Liver (tissue), 9 donors: ENCODE results near the gene DCDC2B. TPM values are rescaled to one million over a fixed set of nuclear protein-coding genes. Genes with fewer than 3 reads are reported as not detected.
A peak's percentile ranks its signal among the peaks of the same experiment; 100 is the strongest.

Source experiments
- DNase-seq: peaks from one replicate; pipeline ENCODE4 v3.0.0-alpha.2; 2017; ENCODE audit warnings: low spot score
- H3K27ac ChIP-seq, 2 donors: one replicate each; pipeline ENCODE4 v1.7.0; 2013; ENCODE audit warnings: inconsistent platforms in 2 of 2, low read length in 2 of 2, control low read depth in 1 of 2, low read depth in 1 of 2, mild to moderate bottlenecking in 1 of 2
- H3K27me3 ChIP-seq, 4 donors: one replicate each; pipeline versions ENCODE4 v1.6.1 to v1.7.0; 2013; ENCODE audit warnings: low read length in 3 of 4, inconsistent platforms in 1 of 4, mild to moderate bottlenecking in 1 of 4, moderate library complexity in 1 of 4; ENCODE audit not compliant: control insufficient read depth in 4 of 4, insufficient read depth in 4 of 4
- H3K36me3 ChIP-seq, 4 donors: one replicate each; pipeline versions ENCODE4 v1.6.1 to v1.7.0; 2013; ENCODE audit warnings: low read length in 3 of 4, mild to moderate bottlenecking in 3 of 4, low read depth in 1 of 4, moderate library complexity in 1 of 4; ENCODE audit not compliant: control insufficient read depth in 4 of 4, insufficient read depth in 3 of 4
- H3K4me1 ChIP-seq, 4 donors: one replicate each; pipeline versions ENCODE4 v1.6.1 to v1.7.0; 2013; ENCODE audit warnings: low read length in 3 of 4, mild to moderate bottlenecking in 3 of 4, moderate library complexity in 1 of 4; ENCODE audit not compliant: control insufficient read depth in 4 of 4, insufficient read depth in 4 of 4
- H3K4me3 ChIP-seq, 3 donors: one replicate each; pipeline versions ENCODE4 v1.6.1 to v1.7.0; 2013; ENCODE audit warnings: low read length in 3 of 3, control low read depth in 1 of 3, low read depth in 1 of 3, mild to moderate bottlenecking in 1 of 3
- H3K9ac ChIP-seq, 2 donors: one replicate each; pipeline ENCODE4 v1.7.0; 2013; ENCODE audit warnings: low read length in 2 of 2, mild to moderate bottlenecking in 2 of 2, moderate library complexity in 2 of 2, control low read depth in 1 of 2, low read depth in 1 of 2
- H3K9me3 ChIP-seq, 4 donors: one replicate each; pipeline versions ENCODE4 v1.6.1 to v1.7.0; 2013; ENCODE audit warnings: low read length in 3 of 4; ENCODE audit not compliant: control insufficient read depth in 4 of 4
- EGR1 ChIP-seq, 2 donors: IDR thresholded peaks; 2 replicates each; pipeline ENCODE4 v1.6.1; 2016 to 2018; ENCODE audit warnings: antibody characterized with exemption in 2 of 2, low read depth in 2 of 2
- FOXA1 ChIP-seq: IDR thresholded peaks from 2 replicates; pipeline ENCODE4 v1.6.1; 2016; ENCODE audit warnings: antibody characterized with exemption
- FOXA2 ChIP-seq: IDR thresholded peaks from 2 replicates; pipeline ENCODE4 v1.6.1; 2016; ENCODE audit warnings: antibody characterized with exemption
- GABPA ChIP-seq, 2 donors: IDR thresholded peaks in 1 of 2; conservative IDR thresholded peaks in 1 of 2; 2 replicates each; pipeline ENCODE4 v1.6.1; 2016; ENCODE audit warnings: antibody characterized with exemption in 2 of 2, mild to moderate bottlenecking in 1 of 2, moderate library complexity in 1 of 2
- HNF4A ChIP-seq, 2 donors: conservative IDR thresholded peaks; 2 replicates each; pipeline ENCODE4 v1.6.1; 2016; ENCODE audit warnings: antibody characterized with exemption in 2 of 2, mild to moderate bottlenecking in 2 of 2
- HNF4G ChIP-seq: IDR thresholded peaks from 2 replicates; pipeline ENCODE4 v1.6.1; 2016; ENCODE audit warnings: antibody characterized with exemption
- JUND ChIP-seq, 2 donors: IDR thresholded peaks; 2 replicates each; pipeline ENCODE4 v1.6.1; 2016; ENCODE audit warnings: antibody characterized with exemption in 2 of 2
- NR2F2 ChIP-seq: IDR thresholded peaks from 2 replicates; pipeline ENCODE4 v1.6.1; 2016; ENCODE audit warnings: antibody characterized with exemption
- RAD21 ChIP-seq, 2 donors: IDR thresholded peaks; 2 replicates each; pipeline ENCODE4 v1.6.1; 2016; ENCODE audit warnings: antibody characterized with exemption in 2 of 2, mild to moderate bottlenecking in 2 of 2
- RXRA ChIP-seq, 2 donors: IDR thresholded peaks; 2 replicates each; pipeline ENCODE4 v1.6.1; 2017 to 2018; ENCODE audit warnings: antibody characterized with exemption in 2 of 2, mild to moderate bottlenecking in 1 of 2
- SP1 ChIP-seq: IDR thresholded peaks from 2 replicates; pipeline ENCODE4 v1.6.1; 2018; ENCODE audit warnings: antibody characterized with exemption, mild to moderate bottlenecking
- TAF1 ChIP-seq: conservative IDR thresholded peaks from 2 replicates; pipeline ENCODE4 v1.6.1; 2016; ENCODE audit warnings: antibody characterized with exemption, mild to moderate bottlenecking
- YY1 ChIP-seq: IDR thresholded peaks from 2 replicates; pipeline ENCODE4 v1.6.1; 2016; ENCODE audit warnings: antibody characterized with exemption, mild to moderate bottlenecking
- WGBS: extraction: QIAGEN DNeasy Blood & Tissue Kit; methylation state at CpG from one replicate; pipeline ENCODE4 v1.1.7; 2013; 5-methylcytosine and 5-hydroxymethylcytosine counted together
- polyA plus RNA-seq, 2 donors: library from polyadenylated mRNA; stranded (reverse) in 1 of 2; unstranded in 1 of 2; fragments of 200-250 nt in 1 of 2; fragments of >200 nt in 1 of 2; fragmentation: Nextera tagmentation in 1 of 2; extraction: Ambion mirVana in 1 of 2; gene quantifications; one replicate each; pipeline versions ENCODE4 v1.2.1 to v1.2.3, GENCODE V29; 2013 to 2015
- total RNA-seq, 2 donors: library from RNA; depleted of rRNA; stranded (reverse); fragments of >200 nt; gene quantifications; one replicate each; pipeline ENCODE4 v1.2.3, GENCODE V29; 2014
- TF ChIP-seq, protein P1 (sequence below): IDR thresholded peaks from 2 replicates; pipeline ENCODE4 v1.6.1; 2016; ENCODE audit warnings: antibody characterized with exemption
- TF ChIP-seq, protein P2 (sequence below): IDR thresholded peaks from 2 replicates; pipeline ENCODE4 v1.6.1; 2016; ENCODE audit warnings: antibody characterized with exemption
- TF ChIP-seq, protein P3 (sequence below): IDR thresholded peaks from 2 replicates; pipeline ENCODE4 v1.6.1; 2016; ENCODE audit warnings: antibody characterized with exemption
- TF ChIP-seq, protein P4 (sequence below): IDR thresholded peaks from 2 replicates; pipeline ENCODE4 v1.6.1; 2016; ENCODE audit warnings: antibody characterized with exemption, mild to moderate bottlenecking
- TF ChIP-seq, protein P5 (sequence below): fragments of 150-350 bp; IDR thresholded peaks from 2 replicates; pipeline ENCODE4 v1.5.1; 2017; ENCODE audit warnings: improper control_type of control experiment, low read depth, low read length; ENCODE audit not compliant: missing input control
- donor health status: healthy.
- donor health status: healthy.
- donor health status: healthy.
- donor health status: healthy.
- donor health status: healthy.

DCDC2B gene
- total and polyA plus RNA-seq, 4 donors = 0.08 TPM; not detected in 3

DNA sequence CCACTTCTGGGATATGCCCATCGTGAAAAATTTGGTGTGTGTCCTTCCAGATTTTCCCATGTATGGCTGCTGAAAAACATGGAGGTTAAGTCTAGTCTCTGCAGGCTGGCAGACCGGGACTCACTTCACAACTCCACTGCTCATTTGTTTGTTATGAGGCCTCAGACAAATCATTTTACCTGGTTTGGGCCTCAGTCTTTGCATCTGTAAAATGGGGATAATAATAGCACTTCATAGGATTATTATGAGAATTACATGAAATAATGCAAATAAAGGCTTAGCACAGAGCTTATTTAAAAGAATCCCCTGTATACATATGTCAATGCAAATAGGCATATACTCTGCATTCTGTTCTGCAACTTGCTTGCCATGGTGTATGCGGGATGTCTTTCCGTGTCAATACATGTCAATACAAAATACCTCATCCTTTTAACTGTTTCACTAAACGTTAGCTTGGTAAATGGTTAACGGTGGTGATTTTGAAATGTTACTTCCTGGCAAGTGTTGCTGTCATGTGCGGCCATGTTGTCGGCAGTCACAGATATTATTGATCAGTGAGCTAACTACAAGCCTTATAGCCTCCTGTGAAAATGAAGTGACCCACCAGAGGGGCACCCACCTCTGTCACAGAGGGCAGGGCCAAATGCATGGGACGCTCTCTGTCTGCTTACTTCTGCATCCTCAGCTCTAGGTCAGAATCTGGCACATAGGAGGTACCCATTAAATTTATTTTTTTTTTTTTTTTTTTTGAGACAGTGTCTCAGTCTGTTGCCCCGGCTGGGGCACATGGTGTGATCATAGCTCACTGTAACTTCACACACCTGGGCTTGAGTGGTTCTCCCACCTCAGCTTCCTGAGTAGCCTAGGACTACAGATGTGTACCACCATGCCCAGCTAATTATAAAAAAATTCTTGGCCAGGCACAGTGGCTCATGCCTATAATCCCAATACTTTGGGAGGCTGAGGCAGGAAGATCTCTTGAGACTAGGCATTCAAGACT lies 46.5 kb downstream of the DCDC2B start:
- TF ChIP-seq JUND (IDR thresholded peaks at IDR 0.05) (peak; percentile 26 to 29), FOXA1 (peak; percentile 14), SP1 (peak; percentile 55), NR2F2 (no peak), RAD21 (IDR thresholded peaks at IDR 0.05) (peak in 1 of 2 donors; percentile 41), EGR1 (IDR thresholded peaks at IDR 0.05; ENCODE audit: low read depth in 2 of 2) (no peak), FOXA2 (peak; percentile 55), TAF1 (no peak), YY1 (peak; percentile 97), GABPA (IDR thresholded peaks at IDR 0.05 in 1 of 2, conservative IDR thresholded peaks at IDR 0.05 in 1 of 2) (peak in 1 of 2 donors; percentile 30), RXRA (IDR thresholded peaks at IDR 0.05) (peak; percentile 38 to 46), HNF4G (no peak), HNF4A (conservative IDR thresholded peaks at IDR 0.05) (peak in 1 of 2 donors; percentile 40)
- TF ChIP-seq, protein P1, sequence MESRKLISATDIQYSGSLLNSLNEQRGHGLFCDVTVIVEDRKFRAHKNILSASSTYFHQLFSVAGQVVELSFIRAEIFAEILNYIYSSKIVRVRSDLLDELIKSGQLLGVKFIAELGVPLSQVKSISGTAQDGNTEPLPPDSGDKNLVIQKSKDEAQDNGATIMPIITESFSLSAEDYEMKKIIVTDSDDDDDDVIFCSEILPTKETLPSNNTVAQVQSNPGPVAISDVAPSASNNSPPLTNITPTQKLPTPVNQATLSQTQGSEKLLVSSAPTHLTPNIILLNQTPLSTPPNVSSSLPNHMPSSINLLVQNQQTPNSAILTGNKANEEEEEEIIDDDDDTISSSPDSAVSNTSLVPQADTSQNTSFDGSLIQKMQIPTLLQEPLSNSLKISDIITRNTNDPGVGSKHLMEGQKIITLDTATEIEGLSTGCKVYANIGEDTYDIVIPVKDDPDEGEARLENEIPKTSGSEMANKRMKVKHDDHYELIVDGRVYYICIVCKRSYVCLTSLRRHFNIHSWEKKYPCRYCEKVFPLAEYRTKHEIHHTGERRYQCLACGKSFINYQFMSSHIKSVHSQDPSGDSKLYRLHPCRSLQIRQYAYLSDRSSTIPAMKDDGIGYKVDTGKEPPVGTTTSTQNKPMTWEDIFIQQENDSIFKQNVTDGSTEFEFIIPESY = no peak
- TF ChIP-seq, protein P2, sequence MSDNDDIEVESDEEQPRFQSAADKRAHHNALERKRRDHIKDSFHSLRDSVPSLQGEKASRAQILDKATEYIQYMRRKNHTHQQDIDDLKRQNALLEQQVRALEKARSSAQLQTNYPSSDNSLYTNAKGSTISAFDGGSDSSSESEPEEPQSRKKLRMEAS = peak; percentile 21
- TF ChIP-seq, protein P3, sequence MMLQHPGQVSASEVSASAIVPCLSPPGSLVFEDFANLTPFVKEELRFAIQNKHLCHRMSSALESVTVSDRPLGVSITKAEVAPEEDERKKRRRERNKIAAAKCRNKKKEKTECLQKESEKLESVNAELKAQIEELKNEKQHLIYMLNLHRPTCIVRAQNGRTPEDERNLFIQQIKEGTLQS = no peak
- TF ChIP-seq, protein P4, sequence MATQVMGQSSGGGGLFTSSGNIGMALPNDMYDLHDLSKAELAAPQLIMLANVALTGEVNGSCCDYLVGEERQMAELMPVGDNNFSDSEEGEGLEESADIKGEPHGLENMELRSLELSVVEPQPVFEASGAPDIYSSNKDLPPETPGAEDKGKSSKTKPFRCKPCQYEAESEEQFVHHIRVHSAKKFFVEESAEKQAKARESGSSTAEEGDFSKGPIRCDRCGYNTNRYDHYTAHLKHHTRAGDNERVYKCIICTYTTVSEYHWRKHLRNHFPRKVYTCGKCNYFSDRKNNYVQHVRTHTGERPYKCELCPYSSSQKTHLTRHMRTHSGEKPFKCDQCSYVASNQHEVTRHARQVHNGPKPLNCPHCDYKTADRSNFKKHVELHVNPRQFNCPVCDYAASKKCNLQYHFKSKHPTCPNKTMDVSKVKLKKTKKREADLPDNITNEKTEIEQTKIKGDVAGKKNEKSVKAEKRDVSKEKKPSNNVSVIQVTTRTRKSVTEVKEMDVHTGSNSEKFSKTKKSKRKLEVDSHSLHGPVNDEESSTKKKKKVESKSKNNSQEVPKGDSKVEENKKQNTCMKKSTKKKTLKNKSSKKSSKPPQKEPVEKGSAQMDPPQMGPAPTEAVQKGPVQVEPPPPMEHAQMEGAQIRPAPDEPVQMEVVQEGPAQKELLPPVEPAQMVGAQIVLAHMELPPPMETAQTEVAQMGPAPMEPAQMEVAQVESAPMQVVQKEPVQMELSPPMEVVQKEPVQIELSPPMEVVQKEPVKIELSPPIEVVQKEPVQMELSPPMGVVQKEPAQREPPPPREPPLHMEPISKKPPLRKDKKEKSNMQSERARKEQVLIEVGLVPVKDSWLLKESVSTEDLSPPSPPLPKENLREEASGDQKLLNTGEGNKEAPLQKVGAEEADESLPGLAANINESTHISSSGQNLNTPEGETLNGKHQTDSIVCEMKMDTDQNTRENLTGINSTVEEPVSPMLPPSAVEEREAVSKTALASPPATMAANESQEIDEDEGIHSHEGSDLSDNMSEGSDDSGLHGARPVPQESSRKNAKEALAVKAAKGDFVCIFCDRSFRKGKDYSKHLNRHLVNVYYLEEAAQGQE = no peak
- TF ChIP-seq, protein P5, sequence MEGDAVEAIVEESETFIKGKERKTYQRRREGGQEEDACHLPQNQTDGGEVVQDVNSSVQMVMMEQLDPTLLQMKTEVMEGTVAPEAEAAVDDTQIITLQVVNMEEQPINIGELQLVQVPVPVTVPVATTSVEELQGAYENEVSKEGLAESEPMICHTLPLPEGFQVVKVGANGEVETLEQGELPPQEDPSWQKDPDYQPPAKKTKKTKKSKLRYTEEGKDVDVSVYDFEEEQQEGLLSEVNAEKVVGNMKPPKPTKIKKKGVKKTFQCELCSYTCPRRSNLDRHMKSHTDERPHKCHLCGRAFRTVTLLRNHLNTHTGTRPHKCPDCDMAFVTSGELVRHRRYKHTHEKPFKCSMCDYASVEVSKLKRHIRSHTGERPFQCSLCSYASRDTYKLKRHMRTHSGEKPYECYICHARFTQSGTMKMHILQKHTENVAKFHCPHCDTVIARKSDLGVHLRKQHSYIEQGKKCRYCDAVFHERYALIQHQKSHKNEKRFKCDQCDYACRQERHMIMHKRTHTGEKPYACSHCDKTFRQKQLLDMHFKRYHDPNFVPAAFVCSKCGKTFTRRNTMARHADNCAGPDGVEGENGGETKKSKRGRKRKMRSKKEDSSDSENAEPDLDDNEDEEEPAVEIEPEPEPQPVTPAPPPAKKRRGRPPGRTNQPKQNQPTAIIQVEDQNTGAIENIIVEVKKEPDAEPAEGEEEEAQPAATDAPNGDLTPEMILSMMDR = no peak
- 41% methylated on average over 10 of the region's 10 CpGs for whole genome bisulfite sequencing
- no peaks in the 10 kb centered on the region for H3K9me3 ChIP-seq
- H3K27ac ChIP-seq = peak overlapping the region in 1 of 2 donors; percentile 4
- H3K36me3 ChIP-seq = no peaks in the 10 kb centered on the region
- H3K4me3 ChIP-seq = no peak overlapping the region
- H3K4me1 ChIP-seq = peaks cover 2 to 13% (median 7%) of the 10 kb centered on the region in 4 donors
- no peak overlapping the region for H3K9ac ChIP-seq
- no peak for DNase-seq
- no peaks in the 10 kb centered on the region for H3K27me3 ChIP-seq
